Sigmoid colon (tissue), 7 donors: ENCODE results near the gene RPL7A. TPM values are rescaled to one million over a fixed set of nuclear protein-coding genes. Genes with fewer than 3 reads are reported as not detected.
"Not testable (repeated sequence)": the region's sequence is repeated elsewhere in the genome, so short reads cannot be mapped to it uniquely, and the experiment has no call there.

Experiments used
- DNase-seq: peaks from one replicate; pipeline ENCODE4 v3.0.0-alpha.2; 2019
- H3K27ac ChIP-seq, 4 donors: fragments of 200-600 bp; sonication (generic); one replicate each; pipeline ENCODE4 v1.5.1; 2016 to 2019; ENCODE audit warnings: mild to moderate bottlenecking in 1 of 4
- H3K27me3 ChIP-seq, 3 donors: fragments of 200-600 bp; sonication (generic); one replicate each; pipeline ENCODE4 v1.5.1; 2019; ENCODE audit warnings: mild to moderate bottlenecking in 1 of 3
- H3K36me3 ChIP-seq, 4 donors: fragments of 200-600 bp; sonication (generic); one replicate each; pipeline ENCODE4 v1.5.1; 2016 to 2019
- H3K4me1 ChIP-seq, 4 donors: fragments of 200-600 bp; sonication (generic); one replicate each; pipeline ENCODE4 v1.5.1; 2017 to 2019
- H3K4me3 ChIP-seq, 4 donors: fragments of 200-600 bp; sonication (generic); one replicate each; pipeline ENCODE4 v1.5.1; 2017 to 2019; ENCODE audit warnings: mild to moderate bottlenecking in 2 of 4, moderate library complexity in 1 of 4
- H3K9me3 ChIP-seq, 4 donors: fragments of 200-600 bp in 3 of 4; sonication (generic) in 3 of 4; one replicate each; pipeline versions ENCODE4 v1.5.1 to v1.6.1; 2013 to 2019
- EP300 ChIP-seq, 4 donors: sonication (generic); formaldehyde crosslinking; IDR thresholded peaks; one replicate each; pipeline ENCODE4 v1.6.1; 2017; ENCODE audit warnings: antibody characterized with exemption in 4 of 4
- POLR2A ChIP-seq, 2 donors: fragments of 450-650 bp; IDR thresholded peaks; one replicate each; pipeline ENCODE4 v1.6.1; 2016; ENCODE audit warnings: antibody characterized with exemption in 2 of 2, mild to moderate bottlenecking in 2 of 2, moderate library complexity in 2 of 2
- POLR2AphosphoS5 ChIP-seq, 4 donors: sonication (generic); formaldehyde crosslinking; IDR thresholded peaks; one replicate each; pipeline ENCODE4 v1.6.1; 2017; ENCODE audit warnings: antibody characterized with exemption in 4 of 4
- WGBS, 2 donors: extraction: QIAGEN DNeasy Blood & Tissue Kit; methylation state at CpG; one replicate each; pipeline ENCODE4 v1.1.7; 2013; 5-methylcytosine and 5-hydroxymethylcytosine counted together
- intact Hi-C: fragments of 100-400 bp; cut with DNase I; formaldehyde crosslinking; loops from one replicate; pipeline ENCODE4 v1.15.1; 2023
- polyA plus RNA-seq, 3 donors: library from polyadenylated mRNA; stranded (reverse); fragments of 200-250 nt; gene quantifications; one replicate each; pipeline ENCODE4 v1.2.3, GENCODE V29; 2013
- total RNA-seq, 4 donors: library from RNA; depleted of rRNA; stranded (reverse); fragments of >200 nt; gene quantifications; one replicate each; pipeline ENCODE4 v1.1.0, GENCODE V29; 2016
- TF ChIP-seq, protein P1 (sequence below), 4 experiments: fragments of 450-650 bp in 3 of 4; fragments of 200-600 bp in 1 of 4; IDR thresholded peaks; one replicate each; pipeline ENCODE4 v1.5.1; 2016 to 2019; ENCODE audit warnings: antibody characterized with exemption in 4 of 4, mild to moderate bottlenecking in 3 of 4, moderate library complexity in 2 of 4
- donor health status: healthy with polysubstance abuse.
- donor health status: Bipolar disorder and iron deficiency.
- donor health status: healthy.

The RPL7A gene
- total and polyA plus RNA-seq, 7 donors = 2,027 to 4,020 (median 2,494) TPM

DNA sequence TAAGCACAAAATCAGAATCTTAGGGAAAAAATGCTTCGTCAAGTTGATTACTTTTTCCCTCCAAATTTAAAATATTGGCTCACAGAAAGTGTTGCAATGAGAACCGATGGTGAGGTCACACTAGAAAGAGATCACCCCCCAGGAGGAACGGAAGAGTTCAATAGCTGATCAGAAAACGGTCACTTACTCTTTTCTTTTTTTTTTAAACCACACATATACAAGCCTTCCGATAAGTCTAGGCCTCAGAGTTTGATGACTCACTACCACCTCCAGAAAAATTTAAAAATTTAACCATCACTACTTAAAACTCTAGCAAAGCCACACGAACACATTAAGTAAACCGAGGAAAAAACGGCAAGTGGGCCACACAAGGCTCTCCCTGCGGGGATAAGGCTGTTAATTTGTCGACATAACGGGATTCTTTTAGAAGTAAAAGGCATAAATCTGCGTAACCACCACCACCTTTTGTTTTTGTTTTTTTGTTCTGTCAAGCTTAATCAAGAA, 26.6 kb downstream of the RPL7A start:
- Histone ChIP-seq H3K9me3 (no peaks in the 10 kb centered on the region), H3K4me3 (peak overlapping the region; percentile 80 to 99 (median 88)), H3K27me3 (no peaks in the 10 kb centered on the region), H3K36me3 (peaks cover 0 to 27% (median 4%) of the 10 kb centered on the region in 4 donors), H3K27ac (peak overlapping the region; percentile 93 to 99 (median 94)), H3K4me1 (peaks cover 0 to 64% (median 60%) of the 10 kb centered on the region in 4 donors)
- intact Hi-C loops = loop anchor here (5.0 kb wide), 1 partner anchor 43 kb away; the partner anchor contains the start of gene REXO4
- no peak for DNase-seq
- TF ChIP-seq EP300 (IDR thresholded peaks at IDR 0.05) (no peak), POLR2AphosphoS5 (IDR thresholded peaks at IDR 0.05) (no peak), POLR2A (IDR thresholded peaks at IDR 0.05) (no peak)
- TF ChIP-seq, protein P1, sequence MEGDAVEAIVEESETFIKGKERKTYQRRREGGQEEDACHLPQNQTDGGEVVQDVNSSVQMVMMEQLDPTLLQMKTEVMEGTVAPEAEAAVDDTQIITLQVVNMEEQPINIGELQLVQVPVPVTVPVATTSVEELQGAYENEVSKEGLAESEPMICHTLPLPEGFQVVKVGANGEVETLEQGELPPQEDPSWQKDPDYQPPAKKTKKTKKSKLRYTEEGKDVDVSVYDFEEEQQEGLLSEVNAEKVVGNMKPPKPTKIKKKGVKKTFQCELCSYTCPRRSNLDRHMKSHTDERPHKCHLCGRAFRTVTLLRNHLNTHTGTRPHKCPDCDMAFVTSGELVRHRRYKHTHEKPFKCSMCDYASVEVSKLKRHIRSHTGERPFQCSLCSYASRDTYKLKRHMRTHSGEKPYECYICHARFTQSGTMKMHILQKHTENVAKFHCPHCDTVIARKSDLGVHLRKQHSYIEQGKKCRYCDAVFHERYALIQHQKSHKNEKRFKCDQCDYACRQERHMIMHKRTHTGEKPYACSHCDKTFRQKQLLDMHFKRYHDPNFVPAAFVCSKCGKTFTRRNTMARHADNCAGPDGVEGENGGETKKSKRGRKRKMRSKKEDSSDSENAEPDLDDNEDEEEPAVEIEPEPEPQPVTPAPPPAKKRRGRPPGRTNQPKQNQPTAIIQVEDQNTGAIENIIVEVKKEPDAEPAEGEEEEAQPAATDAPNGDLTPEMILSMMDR (IDR thresholded peaks at IDR 0.05) = no peak
- WGBS, 2 donors = 12 to 17% methylated on average over 12 of the region's 12 CpGs

DNA sequence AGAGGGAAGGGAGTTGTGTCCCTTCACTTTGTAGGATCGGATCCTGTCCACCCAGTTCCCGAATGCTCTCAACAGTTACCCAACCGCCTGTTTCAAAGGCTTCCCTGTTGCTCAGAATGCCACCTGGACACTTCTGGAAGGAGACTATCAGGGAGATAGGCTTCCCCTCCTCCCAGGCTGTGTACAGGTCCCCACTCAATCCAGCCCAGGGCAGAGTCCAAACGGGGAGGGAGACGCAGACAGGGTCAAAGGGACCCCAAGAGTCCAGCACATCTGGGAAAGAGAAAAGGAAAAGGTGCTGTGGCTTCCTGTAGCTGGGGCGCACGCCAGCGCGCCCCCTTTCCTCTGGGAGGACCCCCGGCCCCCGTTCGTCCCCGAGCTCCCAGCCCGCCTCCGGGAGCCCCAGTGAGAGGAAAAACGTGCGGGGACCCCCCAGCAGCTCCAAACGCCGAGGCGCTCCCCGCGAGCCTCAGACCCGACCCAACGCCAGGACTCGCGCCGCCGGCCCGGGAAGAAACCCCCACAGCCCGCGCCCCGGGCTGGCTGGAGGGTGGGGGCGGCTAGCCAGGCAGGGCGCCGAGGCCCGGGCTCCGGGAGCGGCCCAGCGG, 27.2 kb downstream of the RPL7A start:
- intact Hi-C loops = loop anchor here (5.0 kb wide), 1 partner anchor 42 kb away; the partner anchor contains the start of gene REXO4
- Histone ChIP-seq H3K36me3 (peaks cover 0 to 21% (median 3%) of the 10 kb centered on the region in 4 donors), H3K4me1 (peaks cover 0 to 62% (median 54%) of the 10 kb centered on the region in 4 donors), H3K4me3 (peak overlapping the region; percentile 80 to 99 (median 88)), H3K27me3 (no peaks in the 10 kb centered on the region), H3K27ac (peak overlapping the region; percentile 93 to 99 (median 94)), H3K9me3 (no peaks in the 10 kb centered on the region)
- DNase-seq = no peak
- TF ChIP-seq EP300 (IDR thresholded peaks at IDR 0.05) (no peak), POLR2A (IDR thresholded peaks at IDR 0.05) (no peak), POLR2AphosphoS5 (IDR thresholded peaks at IDR 0.05) (no peak)
- TF ChIP-seq, protein P1 (IDR thresholded peaks at IDR 0.05) = no peak
- 1% methylated on average over 39 of the region's 39 CpGs for WGBS, 2 donors

DNA sequence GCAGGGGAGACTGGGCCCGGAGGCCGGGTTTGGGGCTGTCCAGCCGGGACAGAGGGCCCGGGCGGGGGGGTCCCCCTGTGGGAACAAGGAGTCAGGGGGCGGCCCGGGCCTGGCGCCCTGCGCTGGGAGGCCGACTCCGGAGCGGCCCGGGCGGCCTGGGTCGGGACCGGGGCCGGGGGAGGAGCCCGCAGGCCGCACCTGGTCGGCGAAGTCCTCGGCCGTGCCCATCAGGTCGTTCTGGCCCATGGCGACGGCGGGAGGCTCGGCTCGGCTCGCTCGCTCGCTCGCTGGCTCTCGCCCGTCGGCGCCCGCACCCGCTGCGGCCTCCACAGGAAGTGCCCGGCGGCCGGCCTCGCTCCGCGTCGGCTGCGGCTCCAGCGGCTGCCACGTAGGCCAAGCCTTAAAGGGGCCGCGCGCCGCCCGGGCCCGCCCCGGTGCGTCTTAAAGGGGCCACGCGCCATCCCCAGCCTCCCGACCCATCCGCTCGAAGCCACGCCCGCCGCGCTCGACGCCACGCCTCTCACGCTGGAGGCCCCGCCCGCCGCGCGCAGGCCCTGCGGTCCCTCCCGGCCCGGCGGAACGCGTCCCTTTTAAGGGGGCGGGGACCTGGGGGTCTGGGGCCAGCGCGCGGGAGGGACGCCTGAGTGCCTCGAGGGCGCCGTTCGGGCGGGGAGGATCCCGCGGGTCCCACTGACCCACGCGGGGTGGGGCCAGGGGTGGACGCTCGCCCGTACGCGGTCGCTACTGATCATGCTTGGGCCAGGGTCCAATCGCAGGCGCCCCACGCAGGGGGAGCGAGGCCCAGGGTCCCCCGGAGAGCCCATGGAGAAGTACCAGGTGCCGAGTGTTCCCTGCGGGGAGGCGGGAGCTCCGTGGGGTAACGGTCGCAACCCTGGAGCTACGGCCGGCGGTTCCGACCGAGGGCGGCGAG, 28.0 kb downstream of the RPL7A start, which contains the start of the genes STKLD1 and SURF4:
STKLD1 (plus strand) TSS at position 643 of the 931 bp plus-strand sequence; CDS start at position 751, 108 bp downstream.
SURF4 (minus strand) TSS at position 337 of the 931 bp plus-strand sequence; CDS start at position 246, 91 bp downstream.
- TF ChIP-seq, protein P1 (IDR thresholded peaks at IDR 0.05) = peak in 1 of 4 experiments; percentile 14
- TF ChIP-seq POLR2AphosphoS5 (IDR thresholded peaks at IDR 0.05) = peak; percentile 48 to 83 (median 75)
- no peak for TF ChIP-seq EP300 (IDR thresholded peaks at IDR 0.05)
- H3K9me3 ChIP-seq = no peaks in the 10 kb centered on the region
- intact Hi-C loops = loop anchor here (1.0 to 5.0 kb wide), 5 partner anchors 20 to 83 kb away; partner anchors contain the start of genes CACFD1, MED22, REXO4 and RPL7A
- peaks cover 0 to 54% (median 46%) of the 10 kb centered on the region in 4 donors for H3K4me1 ChIP-seq
- peaks cover 0 to 13% (median 0%) of the 10 kb centered on the region in 4 donors for H3K36me3 ChIP-seq
- H3K27ac ChIP-seq = peak within 1 kb of the TSS; percentile 93 to 99 (median 94)
- peak within 1 kb of the TSS; percentile 80 to 99 (median 88) for H3K4me3 ChIP-seq
- peak; percentile 97 for DNase-seq
- H3K27me3 ChIP-seq = no peaks in the 10 kb centered on the region
- 1% methylated on average over 120 of the region's 120 CpGs for WGBS, 2 donors

DNA sequence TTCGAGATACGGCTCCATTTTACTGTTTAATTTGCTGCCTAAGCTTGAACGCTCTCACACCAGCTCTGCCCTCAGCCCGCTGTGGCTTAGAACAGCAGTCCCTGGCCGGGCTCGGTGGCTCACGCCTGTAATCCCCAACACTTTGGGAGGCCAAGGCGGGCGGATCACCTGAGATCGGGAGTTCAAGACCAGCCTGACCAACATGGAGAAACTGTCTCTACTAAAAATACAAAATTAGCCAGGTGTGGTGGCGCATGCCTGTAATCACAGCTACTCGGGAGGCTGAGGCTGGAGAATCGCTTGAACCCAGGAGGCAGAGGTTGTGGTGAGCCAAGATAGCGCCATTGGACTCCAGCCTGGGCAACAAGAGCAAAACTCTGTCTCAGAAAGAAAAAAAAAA, 29.3 kb downstream of the RPL7A start:
- DNase-seq, H3K27me3 ChIP-seq, H3K4me3 ChIP-seq, H3K9me3 ChIP-seq: not testable (repeated sequence)
- intact Hi-C loops = loop anchor here (2.0 to 5.0 kb wide), 2 partner anchors 40 to 82 kb away; partner anchors contain the start of genes CACFD1 and REXO4
- WGBS, 2 donors = 89 to 92% methylated on average over 14 of the region's 14 CpGs
- Histone ChIP-seq H3K36me3 (peaks cover 0 to 10% (median 0%) of the 10 kb centered on the region in 4 donors), H3K4me1 (peaks cover 0 to 41% (median 34%) of the 10 kb centered on the region in 4 donors), H3K27ac (peak overlapping the region in 1 of 4 donors; percentile 94)
